Right kidney (tissue), 1 donor: ENCODE data around the gene SPPL3.

Experiments used
- DNase-seq: peaks from one replicate; pipeline ENCODE4 v3.0.0-alpha.2; 2016

Gene SPPL3

DNA sequence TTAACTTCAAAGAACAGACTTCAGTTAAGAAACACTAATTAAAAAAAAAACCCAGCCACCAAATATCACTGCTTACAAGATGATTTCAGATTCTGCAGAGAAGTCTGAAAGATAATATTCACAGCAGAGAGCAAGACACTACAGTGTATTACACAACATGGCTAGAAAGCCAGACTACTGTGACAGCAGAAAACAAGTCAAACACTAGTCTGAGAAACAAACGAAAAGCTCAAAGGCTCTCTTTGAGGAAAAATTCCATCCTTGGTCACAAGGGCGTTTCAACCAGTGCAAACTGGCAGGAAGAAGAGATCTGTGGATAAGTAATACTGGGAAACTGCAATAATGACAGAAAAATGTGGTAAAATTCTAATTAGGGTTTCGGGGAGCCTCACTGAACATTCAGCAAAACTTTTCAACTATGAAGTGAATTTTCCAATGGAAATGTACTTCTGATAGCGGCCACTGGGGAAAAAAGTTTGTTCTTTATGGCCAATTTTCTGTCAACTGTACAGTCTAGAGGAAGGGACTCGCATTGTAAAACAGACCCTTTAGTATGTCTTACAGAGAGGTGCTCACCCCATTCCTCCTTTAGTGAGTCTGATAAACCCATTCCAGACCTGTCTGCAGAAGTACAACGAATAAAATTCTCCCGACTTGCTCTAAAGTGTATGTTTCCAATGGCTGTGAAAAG, 128.2 kb downstream of the SPPL3 start:
- DNase-seq = no peak

DNA sequence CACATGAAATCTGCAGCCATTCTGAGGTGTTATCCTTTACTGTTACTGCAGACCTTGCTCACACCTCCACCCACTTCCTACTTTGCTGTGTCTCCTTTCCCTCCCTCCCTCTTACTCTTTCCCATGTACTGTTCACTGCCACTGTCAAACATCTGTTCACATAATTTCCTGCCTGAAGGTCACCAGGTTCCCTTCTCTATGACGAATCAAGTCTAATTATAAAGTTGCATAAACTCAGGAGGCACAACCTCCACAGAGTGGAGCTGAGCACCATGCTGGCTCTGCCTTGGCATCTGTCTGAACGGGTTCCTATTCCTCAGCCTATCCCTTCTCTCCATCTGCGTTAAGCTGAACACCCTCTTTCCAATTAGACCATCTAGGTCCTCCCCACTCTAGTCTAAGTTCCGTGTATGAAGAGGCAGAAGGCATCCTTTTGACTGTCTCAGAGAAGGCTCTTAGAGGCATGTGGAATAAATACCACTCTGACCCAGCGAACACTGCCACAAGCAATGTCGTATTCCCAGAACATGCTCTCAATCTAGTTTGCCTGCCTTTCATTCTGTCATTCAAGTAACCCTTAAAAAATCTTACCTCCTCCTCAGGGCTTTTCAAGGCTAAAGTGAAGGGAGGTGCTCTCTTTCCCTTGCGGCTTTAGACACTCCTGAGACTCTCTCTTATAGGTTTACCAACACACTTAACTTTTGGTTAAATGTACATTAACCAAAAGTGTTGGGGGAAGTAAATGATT, 129.8 kb downstream of the SPPL3 start:
- DNase-seq = no peak

DNA sequence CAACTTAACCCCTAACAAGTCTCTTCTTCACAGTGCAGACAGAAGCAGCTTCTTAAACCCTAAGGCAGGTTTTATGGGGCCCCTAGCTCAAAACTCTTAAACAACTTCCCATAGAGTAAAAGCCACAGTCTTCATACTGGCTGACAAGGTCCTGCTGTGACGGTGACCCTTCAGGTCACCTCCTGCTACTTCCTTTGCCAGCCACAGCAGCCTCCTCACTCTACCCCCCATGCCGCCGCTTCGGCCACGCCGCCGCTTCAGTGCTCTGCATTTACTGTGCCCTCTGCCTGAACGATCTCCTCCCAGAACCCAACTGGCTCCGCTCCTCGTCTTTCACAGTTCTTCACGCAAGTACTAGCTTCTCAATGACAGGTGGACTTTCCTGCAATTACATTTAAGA, 133.1 kb downstream of the SPPL3 start:
- DNase-seq = no peak

DNA sequence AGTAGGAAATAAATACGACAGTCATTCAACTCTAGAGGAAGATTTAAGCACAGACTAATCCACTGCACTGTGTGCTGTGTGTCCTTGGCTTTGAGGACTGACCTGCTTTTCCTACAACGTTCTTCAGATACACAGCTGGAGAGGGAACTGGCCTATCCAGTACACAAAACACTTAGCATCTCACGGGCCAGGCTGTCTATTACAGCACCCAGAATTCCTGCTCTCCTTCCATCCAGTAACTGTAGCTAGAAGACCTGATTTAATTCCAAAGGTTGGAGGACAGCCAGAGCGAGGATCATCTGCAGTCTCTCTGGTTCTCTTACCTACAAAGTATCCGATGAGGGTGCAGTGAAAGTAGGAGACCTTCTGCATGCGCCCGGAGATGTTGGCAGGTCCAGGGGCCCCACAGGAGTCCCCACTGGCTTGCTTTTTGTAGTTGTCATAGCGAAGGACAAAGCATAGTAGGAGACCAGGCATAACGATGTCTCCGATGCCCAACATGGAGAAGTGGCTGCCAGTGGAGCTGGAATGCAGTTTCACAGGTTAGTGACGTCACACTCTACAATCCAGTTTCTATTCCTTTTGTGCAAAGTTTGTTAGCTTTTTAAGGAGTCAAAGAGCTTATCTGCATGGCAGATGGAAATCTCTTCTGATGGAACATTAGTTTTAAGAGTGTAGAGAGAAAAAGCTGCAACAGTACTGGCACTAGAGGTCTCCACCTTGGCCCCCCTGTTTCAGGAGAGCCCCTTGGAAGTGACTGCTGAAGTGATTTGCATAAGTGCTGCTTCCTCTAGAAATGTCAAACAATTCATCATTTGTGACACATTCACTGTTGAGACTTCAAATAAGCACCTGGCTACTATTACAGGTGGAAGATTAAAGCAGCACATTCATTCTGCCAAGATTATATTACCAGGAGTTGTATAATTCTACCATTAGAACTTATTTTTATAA, 136.8 kb downstream of the SPPL3 start:
- no peak for DNase-seq

DNA sequence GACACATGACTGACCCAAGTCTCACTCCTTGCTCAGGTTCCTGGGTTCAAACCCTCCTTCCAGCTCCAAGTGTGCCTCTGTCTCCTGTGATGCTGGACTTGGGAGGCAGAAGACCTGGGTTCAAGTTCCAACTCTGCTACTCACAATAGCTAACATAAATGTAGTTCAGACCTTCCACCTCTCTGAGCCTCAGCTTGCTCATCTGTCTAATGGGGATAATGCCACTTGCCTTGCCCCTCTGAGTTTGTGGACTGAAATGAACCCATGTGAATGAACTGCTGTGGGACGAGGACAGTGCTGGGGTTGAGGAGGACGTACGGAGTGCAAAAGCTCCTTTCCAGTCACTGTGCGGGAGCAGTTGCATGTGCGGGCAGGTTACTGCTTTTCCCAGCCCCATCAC, 137.6 kb downstream of the SPPL3 start:
- DNase-seq = no peak

DNA sequence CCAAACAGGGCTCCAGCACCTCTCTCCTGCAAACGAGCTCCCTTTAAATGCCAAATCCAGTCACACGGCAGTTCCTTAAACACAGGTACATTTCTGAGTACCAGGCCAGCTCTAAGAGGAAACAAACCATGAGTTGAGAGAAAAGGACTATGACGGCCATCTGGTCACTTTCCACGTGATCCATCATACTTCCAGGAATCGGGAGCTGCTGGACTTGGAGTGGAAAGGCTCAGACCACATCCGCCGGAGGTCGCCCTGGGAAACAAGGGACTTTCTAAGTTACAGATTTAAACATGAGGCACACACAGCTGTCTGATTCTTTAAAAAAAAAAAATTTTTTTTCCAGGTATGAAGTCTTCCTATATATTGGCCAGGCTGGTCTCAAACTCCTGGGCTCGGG, 139.3 kb downstream of the SPPL3 start:
- DNase-seq = no peak

DNA sequence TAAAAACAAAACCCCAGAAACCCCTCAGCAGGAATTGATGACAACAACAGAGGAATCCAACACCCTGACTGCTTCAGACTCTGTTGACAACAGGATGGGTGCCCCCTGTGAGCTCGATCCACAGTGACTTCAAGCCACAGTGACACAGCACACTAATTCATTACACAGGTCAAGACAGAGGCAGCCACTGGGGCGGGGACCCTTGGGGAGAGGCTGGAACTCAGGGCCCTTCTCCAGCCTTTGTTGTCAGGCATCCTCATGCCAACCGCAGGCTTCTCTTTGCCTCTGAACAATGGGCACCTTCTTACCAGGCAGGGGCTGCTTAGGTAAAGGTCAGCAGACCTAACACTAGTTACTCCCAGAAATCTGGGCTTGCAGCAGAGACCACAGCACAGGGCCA, 140.9 kb downstream of the SPPL3 start:
- DNase-seq = no peak

DNA sequence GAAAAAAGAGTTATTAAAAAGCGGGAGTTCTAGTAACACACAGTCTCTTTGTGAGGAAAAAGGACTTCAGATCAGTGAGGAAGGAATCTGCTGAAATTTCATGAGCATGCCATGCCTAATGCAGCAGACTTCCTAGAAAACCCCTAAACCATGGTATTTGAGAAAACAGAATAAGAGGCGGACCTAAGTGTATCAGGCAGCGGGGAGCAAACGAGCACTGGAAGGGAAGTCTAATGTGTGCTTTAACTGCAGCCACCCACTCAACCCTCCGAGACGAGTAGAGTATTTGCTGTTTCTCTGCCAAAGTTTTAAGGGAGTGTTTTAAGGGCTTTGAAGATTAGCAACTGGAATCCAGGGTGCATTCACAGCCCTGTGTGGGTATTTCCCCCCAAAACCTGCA, 142.1 kb downstream of the SPPL3 start:
- DNase-seq = no peak

DNA sequence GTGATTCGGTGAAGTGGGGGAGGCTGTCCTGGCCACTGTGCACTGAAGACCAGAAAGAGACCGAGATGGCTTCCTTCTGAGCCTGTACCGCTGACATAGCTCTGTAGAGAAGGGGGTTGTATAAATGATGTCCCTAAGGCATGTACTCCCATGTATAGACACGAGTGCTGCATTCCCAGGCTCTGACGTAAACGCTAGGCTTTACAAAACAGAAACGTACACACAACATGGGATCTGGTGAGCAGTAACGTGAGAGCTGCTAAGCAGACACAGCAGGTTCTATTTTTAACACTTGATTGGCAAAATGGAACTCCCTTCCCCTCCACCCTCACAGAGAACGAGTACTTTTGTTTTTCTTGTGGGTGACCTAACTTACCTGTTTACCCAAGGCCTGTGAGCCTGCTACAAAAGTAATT, 142.6 kb downstream of the SPPL3 start:
- DNase-seq = peak; percentile 46

DNA sequence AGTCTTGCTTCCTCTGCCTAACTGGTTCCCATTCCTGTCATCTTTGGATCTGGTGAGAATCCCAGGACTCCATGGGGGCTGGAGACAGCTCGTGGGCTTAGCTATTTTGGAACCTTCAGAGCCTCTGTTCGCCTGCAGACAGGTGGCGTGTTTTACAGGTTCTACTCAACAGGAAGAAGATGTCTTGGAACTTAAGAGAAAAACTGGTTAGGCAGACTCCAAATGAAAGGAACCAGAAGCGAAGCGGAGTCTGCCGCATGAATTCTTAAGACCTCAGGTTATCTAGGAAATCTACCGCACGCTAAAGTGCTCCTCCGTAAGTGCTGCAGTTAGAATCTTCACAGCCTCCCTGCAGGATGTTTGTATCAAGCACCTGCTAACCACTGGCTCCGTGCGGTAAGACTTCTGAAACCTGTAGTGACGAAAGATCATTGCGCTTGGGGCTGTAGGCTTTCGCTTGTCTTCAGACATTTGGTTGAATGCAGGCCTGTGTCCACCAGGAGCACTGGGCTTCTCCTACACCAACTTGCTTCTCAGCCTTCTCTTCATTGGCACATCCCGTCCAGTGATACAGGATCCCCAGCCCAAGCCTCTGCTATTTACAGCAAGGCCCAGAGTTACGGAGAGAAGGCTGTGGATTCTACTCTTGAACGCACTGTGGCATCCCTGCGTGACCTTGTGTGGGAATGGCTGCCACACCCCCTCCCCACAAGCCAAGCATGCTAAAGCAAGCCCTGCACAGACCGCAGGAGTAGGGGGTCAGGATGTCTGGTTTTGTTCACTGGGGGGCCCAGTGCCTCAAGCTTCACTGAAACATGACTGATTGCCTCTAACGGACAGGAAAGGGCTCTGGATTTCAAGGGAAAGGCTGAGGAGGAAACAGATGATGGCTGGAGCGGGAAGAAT, 143.6 kb downstream of the SPPL3 start:
- no peak for DNase-seq

DNA sequence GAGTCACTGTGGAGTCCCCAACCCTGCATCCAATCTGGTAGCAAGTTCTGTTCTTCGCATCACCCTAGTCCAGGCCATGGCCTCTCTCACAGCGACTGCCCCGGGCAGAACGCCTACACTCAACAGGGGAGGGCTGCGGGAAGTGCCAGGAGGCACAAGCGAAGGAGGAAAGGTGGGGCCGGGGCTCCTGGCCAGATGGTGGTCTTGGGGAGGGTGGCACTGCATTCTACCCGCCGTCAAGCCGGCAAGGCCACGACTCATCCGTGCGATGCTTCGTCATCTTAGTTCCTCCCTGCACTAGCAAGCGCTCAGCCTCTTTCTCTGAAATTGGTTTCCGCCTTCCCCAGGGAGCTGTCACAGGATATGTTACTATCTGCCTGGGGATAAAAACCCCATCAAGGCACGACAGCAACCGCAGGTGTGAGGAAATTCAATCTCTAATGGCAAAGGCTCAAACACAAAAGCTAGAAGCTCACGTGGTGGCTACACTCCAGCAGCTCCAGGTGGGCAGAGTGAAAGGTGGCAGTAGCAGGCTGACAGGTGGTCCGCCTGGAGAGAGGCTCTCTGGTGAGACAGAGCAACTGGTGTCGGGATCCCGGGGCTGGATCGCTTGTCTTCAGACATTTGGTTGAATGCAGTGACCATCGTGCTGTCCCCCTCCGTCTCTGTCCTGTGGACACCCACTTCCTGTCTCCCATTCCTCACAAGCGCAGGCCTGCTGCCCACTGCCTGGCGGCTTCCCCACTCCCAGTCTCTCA, 144.4 kb downstream of the SPPL3 start:
- DNase-seq = no peak

DNA sequence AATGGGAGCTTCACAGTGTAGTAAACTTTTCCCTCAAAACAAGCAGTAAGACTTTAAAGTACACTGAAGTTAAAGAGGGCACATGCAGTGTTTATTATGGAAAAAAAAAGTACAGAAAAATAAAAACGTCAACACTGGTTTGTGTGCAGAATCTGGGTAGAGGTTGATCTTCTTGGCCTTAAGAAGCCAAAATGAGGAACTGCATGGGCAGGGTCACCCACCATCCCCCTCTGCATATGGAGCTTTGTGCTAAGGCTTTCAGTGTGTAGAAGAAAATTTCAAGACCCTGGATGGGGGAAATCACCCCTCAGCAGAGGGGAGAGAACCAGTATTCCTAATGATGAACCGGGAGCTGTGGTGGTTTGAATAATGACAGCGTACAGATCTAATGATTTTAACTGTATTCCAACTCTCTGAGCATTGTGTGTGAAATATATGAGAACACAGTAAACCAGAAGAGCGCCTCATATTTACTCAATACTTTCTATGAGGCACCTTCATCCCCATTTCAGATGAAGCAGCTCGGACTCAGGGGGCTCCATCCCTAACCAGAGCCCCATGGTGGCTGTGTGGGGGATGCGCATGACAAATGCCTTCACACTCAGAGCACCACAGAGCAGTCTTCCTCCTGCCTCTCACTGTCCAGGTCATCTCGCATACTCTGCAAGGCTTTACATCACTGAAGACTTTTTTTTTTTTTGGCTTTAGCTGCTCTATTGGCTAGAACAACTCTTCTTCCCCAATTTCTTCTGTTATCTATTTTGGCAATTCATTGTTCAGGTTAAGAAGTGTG, 145.2 kb downstream of the SPPL3 start:
- DNase-seq = no peak

DNA sequence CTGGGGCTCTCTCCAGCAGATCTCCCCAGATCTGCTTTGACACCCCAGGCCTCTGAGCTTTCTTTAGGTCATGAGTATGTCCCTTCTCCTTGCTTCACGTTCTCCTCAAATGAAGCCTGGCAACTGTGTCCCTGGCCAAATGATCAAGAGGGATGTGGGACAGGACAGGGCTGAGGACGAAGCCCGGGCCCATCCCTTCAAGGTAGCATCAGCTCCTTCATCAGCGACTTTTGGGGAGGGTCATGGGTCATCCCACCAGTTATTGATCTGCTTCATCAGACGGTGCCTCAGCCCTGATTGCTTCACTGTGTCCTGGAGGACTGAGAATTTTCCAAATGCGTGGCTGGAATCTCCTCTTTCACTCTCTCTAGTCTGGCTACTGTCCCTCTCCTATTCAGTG, 146.2 kb downstream of the SPPL3 start:
- DNase-seq = no peak

DNA sequence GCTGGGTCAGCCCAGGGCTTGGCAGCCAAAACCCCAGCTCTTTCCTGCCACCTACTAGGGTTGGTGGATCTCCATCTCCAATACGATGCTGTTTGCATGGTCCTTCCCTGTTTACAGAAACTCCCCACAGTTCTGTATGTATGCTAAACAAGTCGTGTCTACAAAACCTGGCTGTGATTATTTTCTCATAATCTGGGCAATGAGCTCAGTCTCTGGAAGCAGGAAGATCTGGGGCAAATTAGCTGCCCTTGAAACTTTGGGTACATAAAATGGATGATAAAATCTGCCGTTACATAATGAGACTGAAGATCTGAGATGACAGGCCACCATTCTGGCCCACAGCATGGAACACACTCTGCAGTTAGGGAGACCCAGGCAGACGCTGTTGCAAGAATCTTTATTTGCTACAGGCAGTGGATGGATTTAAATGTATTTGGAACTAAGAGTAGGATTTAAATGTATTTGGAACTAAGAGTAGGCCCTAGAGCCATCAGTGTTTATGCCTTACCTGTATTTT, 146.9 kb downstream of the SPPL3 start:
- no peak for DNase-seq

DNA sequence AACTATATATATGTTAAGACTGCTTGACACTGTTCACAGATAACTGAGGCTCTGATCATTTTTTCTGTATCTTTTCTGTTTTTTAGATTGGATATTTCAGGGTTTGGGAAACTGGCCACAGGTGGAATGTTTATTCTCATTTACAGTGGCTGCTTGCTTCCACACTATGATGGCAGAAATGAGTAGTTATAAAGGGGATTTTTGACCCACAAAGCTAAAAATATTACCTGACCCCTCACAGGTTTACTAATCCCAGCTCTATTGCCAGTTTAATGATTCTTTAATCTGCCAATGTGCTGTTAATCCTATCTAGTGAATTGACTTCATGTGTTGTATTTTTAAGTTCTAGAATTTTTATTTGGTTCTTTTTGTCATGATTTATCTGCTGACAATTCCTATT, 148.9 kb downstream of the SPPL3 start:
- no peak for DNase-seq

DNA sequence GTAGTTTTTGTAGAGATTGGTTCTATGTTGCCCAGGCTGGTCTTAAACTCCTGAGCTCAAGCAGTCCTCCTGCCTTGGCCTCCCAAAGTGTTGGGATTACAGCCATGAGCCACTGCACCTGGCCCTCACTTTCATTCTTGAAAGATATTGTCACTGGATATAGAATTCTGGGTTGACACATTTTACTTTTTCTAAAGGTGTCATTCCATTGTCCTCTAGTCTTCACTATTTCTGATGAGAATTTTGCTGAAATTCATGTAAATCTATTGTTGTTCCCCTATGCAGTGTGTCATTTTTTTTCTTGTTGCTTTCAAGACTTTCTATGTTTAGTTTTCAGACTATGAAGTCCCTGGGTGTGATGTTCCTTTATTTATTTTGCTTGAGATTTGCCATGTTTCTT, 149.4 kb downstream of the SPPL3 start:
- no peak for DNase-seq

DNA sequence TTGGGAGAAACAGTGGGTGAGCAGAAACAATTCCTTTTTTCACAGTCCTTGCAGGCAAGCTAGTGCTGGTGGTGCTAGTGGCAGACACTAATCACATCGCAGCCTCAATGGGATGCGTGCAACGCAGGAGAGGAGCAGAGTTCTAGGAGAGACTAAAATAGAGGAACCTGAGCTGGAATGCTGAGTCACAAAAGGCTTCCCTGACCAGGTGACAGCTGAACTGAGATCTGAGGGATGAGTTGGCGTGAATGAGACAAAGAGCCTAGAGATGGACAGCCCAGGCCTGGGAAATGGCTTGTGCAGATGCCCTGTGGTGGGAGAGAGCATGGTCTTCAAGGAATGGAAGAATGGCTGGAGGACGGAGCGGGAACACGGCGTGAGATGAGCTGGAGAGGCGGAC, 152.8 kb downstream of the SPPL3 start:
- DNase-seq = no peak

DNA sequence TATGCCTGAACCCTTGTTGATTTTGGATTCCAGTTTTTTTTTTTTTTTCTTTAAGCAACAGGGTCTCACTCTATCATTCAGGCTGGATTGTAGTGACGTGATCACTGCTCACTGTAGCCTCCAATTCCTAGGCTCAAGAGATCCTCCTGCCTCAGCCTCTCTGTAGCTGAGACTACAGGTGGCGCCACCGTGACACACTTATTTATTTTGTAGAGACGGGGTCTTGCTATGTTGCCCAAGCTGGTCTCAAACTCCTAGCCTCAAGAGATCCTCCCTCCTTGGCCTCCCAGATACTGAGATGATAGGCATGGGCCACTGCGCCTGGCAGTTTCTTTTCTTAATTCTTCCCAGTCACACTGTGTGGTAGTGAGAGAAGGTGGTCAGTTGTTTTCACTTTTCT, 153.4 kb downstream of the SPPL3 start:
- DNase-seq = no peak

DNA sequence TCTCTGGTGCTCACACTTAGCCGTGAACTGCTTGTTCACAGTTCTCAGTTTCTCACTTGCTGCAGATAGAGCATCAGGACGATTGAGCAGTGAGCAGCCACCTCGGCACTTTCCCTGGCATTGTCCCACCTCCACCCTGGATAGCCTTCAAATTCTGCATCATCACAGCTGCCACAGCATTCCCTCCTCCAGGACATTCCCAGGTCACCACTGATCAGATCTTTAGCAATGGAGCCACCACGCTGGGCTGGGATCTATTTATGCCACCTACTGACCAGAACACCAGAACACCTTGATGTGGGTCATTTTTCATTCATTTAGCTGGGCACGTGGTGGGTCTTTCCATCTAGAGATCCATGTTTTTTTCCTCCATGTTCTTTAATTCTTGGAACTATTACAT, 154.9 kb downstream of the SPPL3 start:
- no peak for DNase-seq

DNA sequence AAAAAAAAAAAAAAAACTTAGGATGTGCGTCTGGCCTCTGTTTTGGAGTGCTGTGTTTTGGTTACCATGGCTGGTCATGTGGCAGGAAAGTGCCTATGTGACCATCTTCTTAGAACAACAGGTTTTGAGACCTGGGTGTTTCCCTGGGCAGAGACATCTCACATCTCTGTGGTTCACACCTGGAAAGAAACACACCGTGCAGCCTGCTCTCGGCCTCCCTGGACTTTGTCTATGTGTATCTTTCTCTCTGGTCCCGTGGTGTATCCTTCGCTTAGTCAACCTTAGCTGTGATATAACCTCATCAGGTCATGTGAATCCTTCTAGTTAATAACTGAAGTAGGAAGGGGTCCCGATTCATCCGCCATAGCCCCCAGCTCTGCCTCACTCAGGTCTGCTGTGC, 155.9 kb downstream of the SPPL3 start:
- DNase-seq = no peak
